ENCODE data around the gene TGFA.

GRCh38 chr2:70412294-70413070 lies 141.1 kb downstream of the TGFA start:
- TF ChIP-seq REST (IDR thresholded peaks at IDR 0.05; ENCODE audit: insufficient read depth in 1 of 2, low read depth in 2 of 2, low read length in 2 of 2) (no peak), POLR2AphosphoS5 (IDR thresholded peaks at IDR 0.05; ENCODE audit: low read depth, low read length) (no peak), TAF1 (IDR thresholded peaks at IDR 0.05; ENCODE audit: borderline replicate concordance, insufficient read depth, low read length) (no peak), FOXP2 (optimal IDR thresholded peaks at IDR 0.05; ENCODE audit: borderline replicate concordance, extremely low read depth, extremely low read length, insufficient read depth) (no peak), SIN3A (IDR thresholded peaks at IDR 0.05; ENCODE audit: borderline replicate concordance, insufficient read depth, low read length) (no peak)

All from PFSK-1 (cell line).